HepG2 (cell line): ENCODE measurements around the gene DSC2. TPM values are rescaled to one million over a fixed set of nuclear protein-coding genes. Genes with fewer than 3 reads are reported as not detected.

Experiments
- ATAC-seq: fragments of 200-7000 bp; cut with Tn5 transposase; 3 replicates; pipeline ENCODE4 v1.9.1; 2020; ENCODE audit warnings: mild to moderate bottlenecking, moderate library complexity
- BruUV-seq: library from RNA; stranded (reverse); fragments of 400-500 nt; replicated peaks from 2 replicates; lab custom pipeline; 2021; lab: Mats Ljungman, UMichigan
- CTCF ChIA-PET: fragments of 300-600 bp; formaldehyde crosslinking; extraction: SDS; loops from one replicate; lab custom pipeline; 2021; ENCODE audit warnings: low total read pairs, inconsistent platforms, low intra/inter-chr PET ratio; lab: Yijun Ruan, JAX
- POLR2A ChIA-PET: fragments of 350-600 bp; sonication (Branson Sonifier 250); formaldehyde crosslinking; loops from one replicate; lab custom pipeline; 2020; ENCODE audit warnings: antibody characterized with exemption, inconsistent platforms; lab: Yijun Ruan, JAX
- DNase-seq: peaks from one replicate; pipeline ENCODE4 v3.0.0-alpha.2; 2015; ENCODE audit warnings: low spot score
- FAIRE-seq: peaks from 3 replicates; lab custom pipeline; 2011; peaks lifted over from hg19 to GRCh38; lab: Jason Lieb, UNC
- H2AFZ ChIP-seq: one replicate; pipeline ENCODE4 v1.6.1; 2011; ENCODE audit warnings: low read length, inconsistent platforms
- H3K27ac ChIP-seq: fragments of 300-600 bp; 3 replicates; pipeline ENCODE4 v1.8.0; 2011; ENCODE audit warnings: mixed run types, mild to moderate bottlenecking, mixed read lengths, low read length, inconsistent platforms; ENCODE audit not compliant: insufficient read depth; ENCODE audit errors: extremely low read length
- H3K27me3 ChIP-seq, 2 experiments: fragments of 200-600 bp in 1 of 2; 2 replicates in 1 of 2; 3 replicates in 1 of 2; pipeline versions ENCODE4 v1.6.0 to v1.8.0; 2011; ENCODE audit warnings: low read length in 2 of 2, mild to moderate bottlenecking in 2 of 2, moderate library complexity in 2 of 2, inconsistent platforms in 1 of 2; ENCODE audit not compliant: insufficient read depth in 2 of 2, control insufficient read depth in 1 of 2
- H3K36me3 ChIP-seq, 2 experiments: fragments of 200-600 bp in 1 of 2; replicated peaks in 1 of 2; 2 replicates in 1 of 2; 3 replicates in 1 of 2; pipeline versions ENCODE4 v1.5.1 to v1.8.0; 2011; ENCODE audit warnings: low read length in 2 of 2, inconsistent platforms in 1 of 2; ENCODE audit not compliant: insufficient read depth in 2 of 2, control insufficient read depth in 1 of 2
- H3K4me1 ChIP-seq: 2 replicates; pipeline ENCODE4 v1.5.1; 2012; ENCODE audit warnings: low read length, inconsistent platforms; ENCODE audit not compliant: insufficient read depth
- H3K4me2 ChIP-seq: 2 replicates; pipeline ENCODE4 v1.6.0; 2011; ENCODE audit warnings: low read depth, low read length, inconsistent platforms
- H3K4me3 ChIP-seq, 3 experiments: fragments of 200-600 bp in 1 of 3; sonication (generic), shearing (Covaris generic) in 1 of 3; replicated peaks in 1 of 3; 2 replicates each; pipeline ENCODE4 v1.5.1; 2011 to 2016; ENCODE audit warnings: low read length in 3 of 3, inconsistent platforms in 2 of 3, low read depth in 2 of 3, mild to moderate bottlenecking in 2 of 3, control low read depth in 1 of 3, mixed read lengths in 1 of 3; ENCODE audit not compliant: insufficient read depth in 1 of 3
- H3K79me2 ChIP-seq: one replicate; pipeline ENCODE4 v1.6.1; 2011; ENCODE audit warnings: low read length, inconsistent platforms; ENCODE audit not compliant: insufficient read depth
- H3K9ac ChIP-seq: 2 replicates; pipeline ENCODE4 v1.6.0; 2011; ENCODE audit warnings: mild to moderate bottlenecking, low read depth, low read length, inconsistent platforms; ENCODE audit not compliant: insufficient read depth
- H3K9me3 ChIP-seq: 2 replicates; pipeline ENCODE4 v1.5.1; 2012; ENCODE audit warnings: mild to moderate bottlenecking, low read length
- H4K20me1 ChIP-seq: 2 replicates; pipeline ENCODE4 v1.6.0; 2011; ENCODE audit warnings: inconsistent platforms, mild to moderate bottlenecking, low read length, moderate library complexity; ENCODE audit not compliant: insufficient read depth
- MAFK ChIP-seq, 2 experiments: IDR thresholded peaks in 1 of 2; conservative IDR thresholded peaks in 1 of 2; 2 replicates each; pipeline ENCODE4 v1.6.1; 2011; ENCODE audit warnings: improper control_type of control experiment in 2 of 2, low read length in 2 of 2
- NR2C2 ChIP-seq: sonication (generic); formaldehyde crosslinking; IDR thresholded peaks from 2 replicates; pipeline ENCODE4 v1.4.0; 2020; ENCODE audit warnings: missing genetic modification reagents, mild to moderate bottlenecking, moderate library complexity, borderline replicate concordance
- RXRA ChIP-seq: sonication (generic); formaldehyde crosslinking; IDR thresholded peaks from 2 replicates; pipeline ENCODE4 v1.5.1; 2020; ENCODE audit warnings: missing genetic modification reagents
- SMAD1 ChIP-seq: sonication (generic); formaldehyde crosslinking; IDR thresholded peaks from 2 replicates; pipeline ENCODE4 v1.4.0; 2020; ENCODE audit warnings: missing genetic modification reagents, low read depth, mild to moderate bottlenecking, borderline replicate concordance
- ZNF3 ChIP-seq: IDR thresholded peaks from 2 replicates; pipeline ENCODE4 v1.7.0; 2017; ENCODE audit warnings: inconsistent platforms
- ZNF710 ChIP-seq: sonication (generic); formaldehyde crosslinking; IDR thresholded peaks from 2 replicates; pipeline ENCODE4 v1.5.0; 2020; ENCODE audit warnings: mild to moderate bottlenecking, missing genetic modification reagents, borderline replicate concordance
- WGBS: methylation state at CpG from one replicate; pipeline ENCODE4 v1.1.6; 2017; ENCODE audit warnings: low lambda C conversion rate; 5-methylcytosine and 5-hydroxymethylcytosine counted together
- in situ Hi-C: cut with HindIII; loops from 2 replicates; pipeline ENCODE4 v1.10.0; 2017; ENCODE audit warnings: low pct_unique_long_range_greater_than_20kb; ENCODE audit not compliant: extremely low pct_ligation_motif_present
- intact Hi-C: fragments of 100-400 bp; cut with micrococcal nuclease; formaldehyde crosslinking; loops from one replicate; pipeline ENCODE4 v1.10.0; 2022; ENCODE audit not compliant: unreplicated experiment
- polyA plus RNA-seq, 8 experiments: library from polyadenylated mRNA; depleted of rRNA in 3 of 8; stranded (reverse) in 7 of 8; unstranded in 1 of 8; fragments of >200 nt; fragmentation: Illumina TruSeq in 4 of 8; extraction: Trizol in 4 of 8; gene quantifications; 2 replicates each; pipeline versions ENCODE4 v1.2.1 to v1.2.3, GENCODE V29; 2011 to 2016; ENCODE audit warnings: low read depth in 4 of 8, missing spikeins in 1 of 8, mixed read lengths in 1 of 8; ENCODE audit not compliant: insufficient read depth in 1 of 8
- total RNA-seq, 5 experiments: library from RNA; depleted of rRNA; stranded (reverse); fragments of >200 nt; fragmentation: Illumina TruSeq; extraction: Trizol; gene quantifications; 2 replicates each; pipeline ENCODE4 v1.2.3, GENCODE V29; 2016; ENCODE audit warnings: low read depth in 1 of 5
- TF ChIP-seq, protein P1 (sequence below): sonication (generic); formaldehyde crosslinking; IDR thresholded peaks from 2 replicates; pipeline ENCODE4 v1.5.0; 2020; ENCODE audit warnings: mild to moderate bottlenecking, missing genetic modification reagents

DSC2 gene
- total and polyA plus RNA-seq, 2 of the 13 experiments (the other 11 are each of a cell fraction or from before 2014, with no cell fraction given) = 7.2 to 24.9 TPM

GRCh38 chr18:31044926-31045325, 57.3 kb downstream of the DSC2 start:
- no peaks in the 10 kb centered on the region for H3K36me3 ChIP-seq
- H3K27me3 ChIP-seq = peaks cover 0 to 15% of the 10 kb centered on the region in 2 experiments; a peak in 4 of 5 replicates
- no peaks in the 10 kb centered on the region for H3K79me2 ChIP-seq
- H2AFZ ChIP-seq = no peak overlapping the region
- ChIA-PET CTCF (no interaction called here), POLR2A (no interaction called here)
- FAIRE-seq (no peak), ATAC-seq (no peak), DNase-seq (no peak)
- H4K20me1 ChIP-seq = no peaks in the 10 kb centered on the region
- intact Hi-C loops (loop anchor here (10.0 kb wide), 1 partner anchor 60 kb away; the partner anchor contains the start of gene DSC2), in situ Hi-C loops (no loop called here)
- BruUV-seq = no TSS peak
- no peak overlapping the region for H3K4me2 ChIP-seq
- no peak overlapping the region for H3K9ac ChIP-seq
- no peak overlapping the region for H3K4me3 ChIP-seq
- no peaks in the 10 kb centered on the region for H3K9me3 ChIP-seq
- H3K27ac ChIP-seq = no peak overlapping the region
- TF ChIP-seq, protein P1, sequence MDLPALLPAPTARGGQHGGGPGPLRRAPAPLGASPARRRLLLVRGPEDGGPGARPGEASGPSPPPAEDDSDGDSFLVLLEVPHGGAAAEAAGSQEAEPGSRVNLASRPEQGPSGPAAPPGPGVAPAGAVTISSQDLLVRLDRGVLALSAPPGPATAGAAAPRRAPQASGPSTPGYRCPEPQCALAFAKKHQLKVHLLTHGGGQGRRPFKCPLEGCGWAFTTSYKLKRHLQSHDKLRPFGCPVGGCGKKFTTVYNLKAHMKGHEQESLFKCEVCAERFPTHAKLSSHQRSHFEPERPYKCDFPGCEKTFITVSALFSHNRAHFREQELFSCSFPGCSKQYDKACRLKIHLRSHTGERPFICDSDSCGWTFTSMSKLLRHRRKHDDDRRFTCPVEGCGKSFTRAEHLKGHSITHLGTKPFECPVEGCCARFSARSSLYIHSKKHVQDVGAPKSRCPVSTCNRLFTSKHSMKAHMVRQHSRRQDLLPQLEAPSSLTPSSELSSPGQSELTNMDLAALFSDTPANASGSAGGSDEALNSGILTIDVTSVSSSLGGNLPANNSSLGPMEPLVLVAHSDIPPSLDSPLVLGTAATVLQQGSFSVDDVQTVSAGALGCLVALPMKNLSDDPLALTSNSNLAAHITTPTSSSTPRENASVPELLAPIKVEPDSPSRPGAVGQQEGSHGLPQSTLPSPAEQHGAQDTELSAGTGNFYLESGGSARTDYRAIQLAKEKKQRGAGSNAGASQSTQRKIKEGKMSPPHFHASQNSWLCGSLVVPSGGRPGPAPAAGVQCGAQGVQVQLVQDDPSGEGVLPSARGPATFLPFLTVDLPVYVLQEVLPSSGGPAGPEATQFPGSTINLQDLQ (CRISPR knock-in tag) = no peak
- TF ChIP-seq NR2C2 (no peak), ZNF3 (CRISPR knock-in tag) (no peak), MAFK (conservative IDR thresholded peaks at IDR 0.05 in 1 of 2, IDR thresholded peaks at IDR 0.05 in 1 of 2; ENCODE audit: low read length in 2 of 2) (no peak), SMAD1 (CRISPR knock-in tag) (no peak), ZNF710 (CRISPR knock-in tag) (no peak), RXRA (no peak)
- H3K4me1 ChIP-seq = peaks cover 16% of the 10 kb centered on the region
- 65% methylated on average over 3 of the region's 3 CpGs for WGBS
